ENCODE measurements around the gene ADAM21. TPM values are rescaled to one million over a fixed set of nuclear protein-coding genes. Genes with fewer than 3 reads are reported as not detected.

ADAM21 gene
- total and polyA plus RNA-seq, 2 of the 13 experiments (the other 11 are each of a cell fraction or from before 2014, with no cell fraction given) = 0.03 to 0.07 TPM

DNA sequence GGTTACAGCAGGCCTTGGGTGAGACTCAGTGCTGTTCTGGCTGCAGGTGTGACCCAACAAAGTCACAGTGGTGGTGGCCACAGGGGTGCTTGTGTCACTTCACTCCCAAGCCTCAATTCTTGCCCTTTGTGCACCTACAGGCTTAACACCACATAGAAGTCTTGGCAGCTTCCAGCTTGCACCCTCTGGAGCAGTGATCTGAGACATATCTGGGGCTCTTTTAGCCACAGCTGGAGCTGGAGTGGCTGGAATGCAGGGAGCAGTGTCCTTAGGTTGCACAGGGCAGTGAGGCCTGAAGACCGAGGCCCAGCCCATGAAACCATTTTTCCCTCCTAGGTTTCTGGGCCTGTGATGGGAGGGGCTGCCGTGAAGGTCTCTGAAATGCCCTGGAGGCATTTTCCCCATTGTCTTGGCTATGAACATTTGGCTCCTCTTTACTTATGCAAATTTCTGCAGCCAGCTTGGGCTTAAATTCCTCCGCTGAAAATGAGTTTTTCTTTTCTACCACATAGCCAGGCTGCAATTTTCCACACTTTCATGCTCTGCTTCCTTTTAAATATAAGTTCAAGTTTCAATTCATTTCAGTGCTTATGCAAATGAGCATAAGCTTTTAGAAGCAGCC lies 37.7 kb downstream of the ADAM21 start (continued):
- TF ChIP-seq, protein P1, sequence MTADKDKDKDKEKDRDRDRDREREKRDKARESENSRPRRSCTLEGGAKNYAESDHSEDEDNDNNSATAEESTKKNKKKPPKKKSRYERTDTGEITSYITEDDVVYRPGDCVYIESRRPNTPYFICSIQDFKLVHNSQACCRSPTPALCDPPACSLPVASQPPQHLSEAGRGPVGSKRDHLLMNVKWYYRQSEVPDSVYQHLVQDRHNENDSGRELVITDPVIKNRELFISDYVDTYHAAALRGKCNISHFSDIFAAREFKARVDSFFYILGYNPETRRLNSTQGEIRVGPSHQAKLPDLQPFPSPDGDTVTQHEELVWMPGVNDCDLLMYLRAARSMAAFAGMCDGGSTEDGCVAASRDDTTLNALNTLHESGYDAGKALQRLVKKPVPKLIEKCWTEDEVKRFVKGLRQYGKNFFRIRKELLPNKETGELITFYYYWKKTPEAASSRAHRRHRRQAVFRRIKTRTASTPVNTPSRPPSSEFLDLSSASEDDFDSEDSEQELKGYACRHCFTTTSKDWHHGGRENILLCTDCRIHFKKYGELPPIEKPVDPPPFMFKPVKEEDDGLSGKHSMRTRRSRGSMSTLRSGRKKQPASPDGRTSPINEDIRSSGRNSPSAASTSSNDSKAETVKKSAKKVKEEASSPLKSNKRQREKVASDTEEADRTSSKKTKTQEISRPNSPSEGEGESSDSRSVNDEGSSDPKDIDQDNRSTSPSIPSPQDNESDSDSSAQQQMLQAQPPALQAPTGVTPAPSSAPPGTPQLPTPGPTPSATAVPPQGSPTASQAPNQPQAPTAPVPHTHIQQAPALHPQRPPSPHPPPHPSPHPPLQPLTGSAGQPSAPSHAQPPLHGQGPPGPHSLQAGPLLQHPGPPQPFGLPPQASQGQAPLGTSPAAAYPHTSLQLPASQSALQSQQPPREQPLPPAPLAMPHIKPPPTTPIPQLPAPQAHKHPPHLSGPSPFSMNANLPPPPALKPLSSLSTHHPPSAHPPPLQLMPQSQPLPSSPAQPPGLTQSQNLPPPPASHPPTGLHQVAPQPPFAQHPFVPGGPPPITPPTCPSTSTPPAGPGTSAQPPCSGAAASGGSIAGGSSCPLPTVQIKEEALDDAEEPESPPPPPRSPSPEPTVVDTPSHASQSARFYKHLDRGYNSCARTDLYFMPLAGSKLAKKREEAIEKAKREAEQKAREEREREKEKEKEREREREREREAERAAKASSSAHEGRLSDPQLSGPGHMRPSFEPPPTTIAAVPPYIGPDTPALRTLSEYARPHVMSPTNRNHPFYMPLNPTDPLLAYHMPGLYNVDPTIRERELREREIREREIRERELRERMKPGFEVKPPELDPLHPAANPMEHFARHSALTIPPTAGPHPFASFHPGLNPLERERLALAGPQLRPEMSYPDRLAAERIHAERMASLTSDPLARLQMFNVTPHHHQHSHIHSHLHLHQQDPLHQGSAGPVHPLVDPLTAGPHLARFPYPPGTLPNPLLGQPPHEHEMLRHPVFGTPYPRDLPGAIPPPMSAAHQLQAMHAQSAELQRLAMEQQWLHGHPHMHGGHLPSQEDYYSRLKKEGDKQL (CRISPR knock-in tag; IDR thresholded peaks at IDR 0.05; ENCODE audit: low read depth) = no peak
- TF ChIP-seq ZZZ3 (CRISPR knock-in tag; IDR thresholded peaks at IDR 0.05; ENCODE audit: borderline replicate concordance) (no peak), ZNF510 (CRISPR knock-in tag; IDR thresholded peaks at IDR 0.05; ENCODE audit: low read depth) (no peak)

GRCh38 chr14:70498191-70498590 lies 46.2 kb downstream of the ADAM21 start:
- in situ Hi-C loops (cut with HindIII; ENCODE audit: extremely low pct_ligation_motif_present, low pct_unique_long_range_greater_than_20kb) = no loop called here

More at GRCh38 chr14:70498191-70498590, 46.2 kb downstream of the ADAM21 start:
- POLR2A ChIA-PET = no interaction called here
- no peak overlapping the region for H2AFZ ChIP-seq (ENCODE audit: low read length)
- H3K36me3 ChIP-seq (replicated peaks in 1 of 2; ENCODE audit: control insufficient read depth in 1 of 2, insufficient read depth in 2 of 2, low read length in 2 of 2) = no peaks in the 10 kb centered on the region
- FAIRE-seq (no peak), ATAC-seq (no peak), DNase-seq (ENCODE audit: low spot score) (no peak)
- no peaks in the 10 kb centered on the region for H3K4me1 ChIP-seq (ENCODE audit: insufficient read depth, low read length)
- CTCF ChIA-PET (ENCODE audit: low intra/inter-chr PET ratio, low total read pairs) = no interaction called here
- TF ChIP-seq ZHX1 (CRISPR knock-in tag; IDR thresholded peaks at IDR 0.05; ENCODE audit: low read depth) (no peak), ZNF496 (CRISPR knock-in tag; IDR thresholded peaks at IDR 0.05; ENCODE audit: insufficient replicate concordance) (no peak), FOXJ3 (CRISPR knock-in tag; IDR thresholded peaks at IDR 0.05; ENCODE audit: borderline replicate concordance) (no peak), IRF1 (CRISPR knock-in tag; IDR thresholded peaks at IDR 0.05; ENCODE audit: low read depth) (no peak)
- TF ChIP-seq, protein P2, sequence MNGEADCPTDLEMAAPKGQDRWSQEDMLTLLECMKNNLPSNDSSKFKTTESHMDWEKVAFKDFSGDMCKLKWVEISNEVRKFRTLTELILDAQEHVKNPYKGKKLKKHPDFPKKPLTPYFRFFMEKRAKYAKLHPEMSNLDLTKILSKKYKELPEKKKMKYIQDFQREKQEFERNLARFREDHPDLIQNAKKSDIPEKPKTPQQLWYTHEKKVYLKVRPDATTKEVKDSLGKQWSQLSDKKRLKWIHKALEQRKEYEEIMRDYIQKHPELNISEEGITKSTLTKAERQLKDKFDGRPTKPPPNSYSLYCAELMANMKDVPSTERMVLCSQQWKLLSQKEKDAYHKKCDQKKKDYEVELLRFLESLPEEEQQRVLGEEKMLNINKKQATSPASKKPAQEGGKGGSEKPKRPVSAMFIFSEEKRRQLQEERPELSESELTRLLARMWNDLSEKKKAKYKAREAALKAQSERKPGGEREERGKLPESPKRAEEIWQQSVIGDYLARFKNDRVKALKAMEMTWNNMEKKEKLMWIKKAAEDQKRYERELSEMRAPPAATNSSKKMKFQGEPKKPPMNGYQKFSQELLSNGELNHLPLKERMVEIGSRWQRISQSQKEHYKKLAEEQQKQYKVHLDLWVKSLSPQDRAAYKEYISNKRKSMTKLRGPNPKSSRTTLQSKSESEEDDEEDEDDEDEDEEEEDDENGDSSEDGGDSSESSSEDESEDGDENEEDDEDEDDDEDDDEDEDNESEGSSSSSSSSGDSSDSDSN (CRISPR knock-in tag; IDR thresholded peaks at IDR 0.05) = no peak
- H4K20me1 ChIP-seq (ENCODE audit: insufficient read depth, low read length) = no peaks in the 10 kb centered on the region
- peaks cover 9% of the 10 kb centered on the region; the same call in 1 of the 2 replicates for H3K9me3 ChIP-seq (ENCODE audit: low read length)
- no peak overlapping the region for H3K4me2 ChIP-seq (ENCODE audit: low read depth, low read length)
- no peak overlapping the region for H3K9ac ChIP-seq (ENCODE audit: insufficient read depth, low read depth, low read length)
- no peaks in the 10 kb centered on the region for H3K79me2 ChIP-seq (ENCODE audit: insufficient read depth, low read length)
- H3K4me3 ChIP-seq (replicated peaks in 1 of 3; ENCODE audit: insufficient read depth in 1 of 3, low read depth in 2 of 3, low read length in 3 of 3) = no peak overlapping the region
- H3K27ac ChIP-seq (ENCODE audit: extremely low read length, insufficient read depth, low read length) = no peak overlapping the region
- no TSS peak for BruUV-seq (replicated peaks)
- no peaks in the 10 kb centered on the region for H3K27me3 ChIP-seq (ENCODE audit: control insufficient read depth in 1 of 2, insufficient read depth in 2 of 2, low read length in 2 of 2)
- intact Hi-C loops (cut with micrococcal nuclease; ENCODE audit: unreplicated experiment) = no loop called here

Data from HepG2 (cell line).